Spleen (tissue), 7 donors: ENCODE measurements around the gene ZNF148.

Experiments used
- POLR2A ChIP-seq, 3 donors: fragments of 450-650 bp; IDR thresholded peaks; one replicate each; pipeline ENCODE4 v1.5.1; 2017; ENCODE audit warnings: antibody characterized with exemption in 3 of 3, mild to moderate bottlenecking in 1 of 3
- POLR2AphosphoS5 ChIP-seq, 3 donors: sonication (generic); formaldehyde crosslinking; IDR thresholded peaks; one replicate each; pipeline ENCODE4 v1.5.1; 2017; ENCODE audit warnings: antibody characterized with exemption in 3 of 3
- TF ChIP-seq, protein P1 (sequence below), 11 experiments: fragments of 200-600 bp in 7 of 11; fragments of 450-650 bp in 4 of 11; sonication (generic) in 4 of 11; IDR thresholded peaks in 8 of 11; conservative IDR thresholded peaks in 3 of 11; 1 replicate in 7 of 11; 2 replicates in 4 of 11; pipeline versions ENCODE4 v1.4.0 to v1.8.0; 2016 to 2021; ENCODE audit warnings: antibody characterized with exemption in 11 of 11, inconsistent platforms in 4 of 11, mild to moderate bottlenecking in 1 of 11
- donor health status: DM: no; HTN: no; CAD: no; lungs with moderate emphysema.
- donor health status: DM: no; HTN: no; CAD: no.
- donor health status: DM: no; HTN: no; CAD: no.

DNA sequence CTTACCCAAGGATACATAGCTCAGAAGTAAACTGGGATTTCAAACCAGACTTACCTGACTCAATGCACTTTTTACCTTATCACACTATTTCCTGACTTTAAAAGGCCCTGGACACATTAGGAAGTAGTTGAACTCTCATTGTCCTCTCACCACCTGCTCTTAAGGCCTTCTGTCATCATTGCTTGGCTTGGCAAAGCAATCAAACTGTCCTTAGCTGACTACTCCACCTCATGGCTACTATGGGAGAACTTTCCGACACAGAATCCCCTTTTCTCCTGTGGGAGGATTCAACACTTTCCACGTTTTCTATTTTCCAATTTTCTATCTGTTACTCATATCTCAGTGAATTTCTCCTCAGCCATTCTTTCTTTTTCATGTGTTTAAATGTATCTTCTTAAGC lies 55.4 kb downstream of the ZNF148 start:
- TF ChIP-seq, protein P1, sequence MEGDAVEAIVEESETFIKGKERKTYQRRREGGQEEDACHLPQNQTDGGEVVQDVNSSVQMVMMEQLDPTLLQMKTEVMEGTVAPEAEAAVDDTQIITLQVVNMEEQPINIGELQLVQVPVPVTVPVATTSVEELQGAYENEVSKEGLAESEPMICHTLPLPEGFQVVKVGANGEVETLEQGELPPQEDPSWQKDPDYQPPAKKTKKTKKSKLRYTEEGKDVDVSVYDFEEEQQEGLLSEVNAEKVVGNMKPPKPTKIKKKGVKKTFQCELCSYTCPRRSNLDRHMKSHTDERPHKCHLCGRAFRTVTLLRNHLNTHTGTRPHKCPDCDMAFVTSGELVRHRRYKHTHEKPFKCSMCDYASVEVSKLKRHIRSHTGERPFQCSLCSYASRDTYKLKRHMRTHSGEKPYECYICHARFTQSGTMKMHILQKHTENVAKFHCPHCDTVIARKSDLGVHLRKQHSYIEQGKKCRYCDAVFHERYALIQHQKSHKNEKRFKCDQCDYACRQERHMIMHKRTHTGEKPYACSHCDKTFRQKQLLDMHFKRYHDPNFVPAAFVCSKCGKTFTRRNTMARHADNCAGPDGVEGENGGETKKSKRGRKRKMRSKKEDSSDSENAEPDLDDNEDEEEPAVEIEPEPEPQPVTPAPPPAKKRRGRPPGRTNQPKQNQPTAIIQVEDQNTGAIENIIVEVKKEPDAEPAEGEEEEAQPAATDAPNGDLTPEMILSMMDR (IDR thresholded peaks at IDR 0.05 in 8 of 11, conservative IDR thresholded peaks at IDR 0.05 in 3 of 11) = no peak
- TF ChIP-seq POLR2A (IDR thresholded peaks at IDR 0.05) (no peak), POLR2AphosphoS5 (IDR thresholded peaks at IDR 0.05) (no peak)
